K562 (cell line): Measurements from ENCODE around the gene CEMP1. TPM values are rescaled to one million over a fixed set of nuclear protein-coding genes. Genes with fewer than 3 reads are reported as not detected.

Source experiments
- ATAC-seq: fragments of 200-7000 bp; cut with Tn5 transposase; 3 replicates; pipeline ENCODE4 v1.9.1; 2020; ENCODE audit warnings: moderate library complexity
- BruUV-seq: library from RNA; stranded (reverse); fragments of 400-500 nt; replicated peaks from 2 replicates; lab custom pipeline; 2021; lab: Mats Ljungman, UMichigan
- CTCF ChIA-PET: fragments of 300-600 bp; formaldehyde crosslinking; extraction: SDS; loops from one replicate; lab custom pipeline; 2021; ENCODE audit warnings: low intra/inter-chr PET ratio; lab: Yijun Ruan, JAX
- POLR2A ChIA-PET: fragments of 300-600, 350-650 bp; sonication (Branson Sonifier 250); formaldehyde crosslinking; extraction: SDS; loops from one replicate; lab custom pipeline; 2021; ENCODE audit warnings: antibody characterized with exemption, inconsistent platforms; lab: Yijun Ruan, JAX
- DNase-seq, 4 experiments: peaks; one replicate each; pipeline versions ENCODE4 v3.0.0 to v3.0.0-alpha.2; 2011 to 2018; ENCODE audit warnings: low spot score in 3 of 4, mixed read lengths in 3 of 4; ENCODE audit errors: extremely low read depth in 1 of 4
- FAIRE-seq: peaks from 2 replicates; lab custom pipeline; 2011; peaks lifted over from hg19 to GRCh38; lab: Jason Lieb, UNC
- H2AFZ ChIP-seq: 2 replicates; pipeline ENCODE4 v1.6.0; 2011; ENCODE audit warnings: low read depth, low read length, control low read depth, inconsistent platforms
- H3K27ac ChIP-seq: fragments of 200-600 bp; 3 replicates; pipeline ENCODE4 v1.8.0; 2011; ENCODE audit warnings: low read depth, mild to moderate bottlenecking, control low read depth, inconsistent platforms, low read length, moderate library complexity, mixed read lengths; ENCODE audit errors: extremely low read depth
- H3K27me3 ChIP-seq, 2 experiments: fragments of 300-600 bp in 1 of 2; 2 replicates in 1 of 2; 3 replicates in 1 of 2; pipeline versions ENCODE4 v1.6.0 to v1.8.0; 2011; ENCODE audit warnings: inconsistent platforms in 2 of 2, low read length in 2 of 2, mild to moderate bottlenecking in 1 of 2, mixed read lengths in 1 of 2, moderate library complexity in 1 of 2; ENCODE audit not compliant: control insufficient read depth in 2 of 2, insufficient read depth in 2 of 2
- H3K36me3 ChIP-seq: fragments of 300-600 bp; 3 replicates; pipeline ENCODE4 v1.8.0; 2011; ENCODE audit warnings: mild to moderate bottlenecking, low read length, inconsistent platforms; ENCODE audit not compliant: control insufficient read depth, insufficient read depth
- H3K4me1 ChIP-seq, 2 experiments: fragments of 200-600 bp in 1 of 2; replicated peaks in 1 of 2; 2 replicates in 1 of 2; 3 replicates in 1 of 2; pipeline versions ENCODE4 v1.5.1 to v1.8.0; 2011; ENCODE audit warnings: inconsistent platforms in 2 of 2, low read length in 2 of 2, mild to moderate bottlenecking in 1 of 2, mixed read lengths in 1 of 2, moderate library complexity in 1 of 2; ENCODE audit not compliant: control insufficient read depth in 2 of 2, insufficient read depth in 2 of 2
- H3K4me2 ChIP-seq: 2 replicates; pipeline ENCODE4 v1.6.1; 2011; ENCODE audit warnings: low read length, control low read depth, inconsistent platforms, mixed read lengths; ENCODE audit not compliant: insufficient read depth
- H3K4me3 ChIP-seq: fragments of 200-600 bp; sonication (generic), shearing (Covaris generic); 2 replicates; pipeline ENCODE4 v1.5.1; 2016; ENCODE audit warnings: control low read depth, inconsistent platforms
- H3K79me2 ChIP-seq: fragments of 200-600 bp; 3 replicates; pipeline ENCODE4 v1.8.0; 2011; ENCODE audit warnings: low read length, inconsistent platforms; ENCODE audit not compliant: control insufficient read depth, insufficient read depth
- H3K9ac ChIP-seq, 2 experiments: 2 replicates each; pipeline versions ENCODE4 v1.6.0 to v1.6.1; 2011; ENCODE audit warnings: low read depth in 2 of 2, low read length in 2 of 2, control low read depth in 1 of 2, inconsistent platforms in 1 of 2, mild to moderate bottlenecking in 1 of 2, mixed read lengths in 1 of 2; ENCODE audit not compliant: insufficient read depth in 1 of 2
- H3K9me1 ChIP-seq: one replicate; pipeline ENCODE4 v1.6.0; 2011; ENCODE audit warnings: inconsistent platforms, mild to moderate bottlenecking, low read length, moderate library complexity; ENCODE audit not compliant: control insufficient read depth, insufficient read depth
- H3K9me3 ChIP-seq: replicated peaks from 2 replicates; pipeline ENCODE4 v1.5.1; 2011; ENCODE audit warnings: low read depth, low read length, inconsistent platforms; ENCODE audit not compliant: control insufficient read depth, insufficient read depth
- H4K20me1 ChIP-seq: replicated peaks from 2 replicates; pipeline ENCODE4 v1.6.1; 2011; ENCODE audit warnings: low read length, inconsistent platforms, mixed read lengths; ENCODE audit not compliant: control insufficient read depth, insufficient read depth
- KDM4B ChIP-seq, 2 experiments: fragments of 450-650 bp in 1 of 2; sonication (generic) in 1 of 2; IDR thresholded peaks; 2 replicates each; pipeline ENCODE4 v1.6.1; 2016 to 2017; ENCODE audit warnings: borderline replicate concordance in 2 of 2, antibody characterized with exemption in 1 of 2, low read depth in 1 of 2, mild to moderate bottlenecking in 1 of 2
- MECOM ChIP-seq: fragments of 250-450 bp; sonication (Bioruptor Pico); IDR thresholded peaks from 2 replicates; pipeline ENCODE4 v1.8.0; 2022; ENCODE audit warnings: inconsistent platforms
- MXD1 ChIP-seq: fragments of 250-450 bp; sonication (Bioruptor Pico); IDR thresholded peaks from 2 replicates; pipeline ENCODE4 v1.8.0; 2021; ENCODE audit warnings: borderline replicate concordance, mild to moderate bottlenecking, moderate library complexity; ENCODE audit not compliant: poor library complexity, severe bottlenecking
- PHF20 ChIP-seq: fragments of 450-650 bp; IDR thresholded peaks from 2 replicates; pipeline ENCODE4 v1.6.1; 2018; ENCODE audit not compliant: partially characterized antibody
- PTRF ChIP-seq: fragments of 450-650 bp; IDR thresholded peaks from 2 replicates; pipeline ENCODE4 v1.6.1; 2016; ENCODE audit warnings: mild to moderate bottlenecking, missing genetic modification characterization, missing compliant biosample characterization
- REST ChIP-seq, 2 experiments: fragments of 450-650 bp; formaldehyde crosslinking in 1 of 2; IDR thresholded peaks; 2 replicates each; pipeline versions ENCODE4 v1.4.0 to v1.6.1; 2014 to 2020; ENCODE audit warnings: mild to moderate bottlenecking in 2 of 2, borderline replicate concordance in 1 of 2, low read depth in 1 of 2
- TFAM ChIP-seq: fragments of 250-450 bp; sonication (Bioruptor Pico); conservative IDR thresholded peaks from 2 replicates; pipeline ENCODE4 v1.5.0; 2021; ENCODE audit warnings: mild to moderate bottlenecking, moderate library complexity
- UBTF ChIP-seq, 2 experiments: IDR thresholded peaks; 2 replicates each; pipeline ENCODE4 v1.6.1; 2012; ENCODE audit warnings: improper control_type of control experiment in 2 of 2, low read depth in 2 of 2, low read length in 2 of 2, borderline replicate concordance in 1 of 2
- WGBS: fragments of 100-300 bp; shearing (Covaris generic); methylation state at CpG from one replicate; pipeline ENCODE4 v1.1.6; 2016; ENCODE audit warnings: low coverage, mixed read lengths; ENCODE audit not compliant: insufficient coverage; ENCODE audit errors: missing lambda C conversion rate; 5-methylcytosine and 5-hydroxymethylcytosine counted together
- in situ Hi-C: fragments of 300-500 bp; cut with MboI; formaldehyde crosslinking; loops from 4 replicates; pipeline ENCODE4 v1.15.0; 2018; ENCODE audit warnings: inconsistent platforms, mixed read lengths
- intact Hi-C: fragments of 100-400 bp; cut with micrococcal nuclease; formaldehyde crosslinking; loops from 2 replicates; pipeline ENCODE4 v1.14.2; 2022
- polyA plus RNA-seq, 8 experiments: library from polyadenylated mRNA; depleted of rRNA in 4 of 8; stranded (reverse) in 5 of 8; unstranded in 3 of 8; fragments of >200 nt; fragmentation: Nextera tagmentation in 2 of 8; fragmentation: Illumina TruSeq in 1 of 8; extraction: Ambion mirVana in 2 of 8; extraction: Trizol in 1 of 8; gene quantifications; 2 replicates each; pipeline versions ENCODE4 v1.2.1 to v1.2.3, GENCODE V29; 2011 to 2014; ENCODE audit warnings: inconsistent platforms in 1 of 8, missing spikeins in 1 of 8
- total RNA-seq, 7 experiments: library from RNA; depleted of rRNA in 6 of 7; stranded (reverse); fragments of >200 nt in 6 of 7; fragmentation: Illumina TruSeq in 2 of 7; extraction: Trizol in 2 of 7; gene quantifications; 2 replicates each; pipeline versions ENCODE4 v1.2.1 to v1.2.3, GENCODE V29; 2011 to 2021; ENCODE audit warnings: low replicate concordance in 1 of 7

The CEMP1 gene
- total and polyA plus RNA-seq, 9 of the 15 experiments (the other 6 are each of a cell fraction or from before 2014, with no cell fraction given), result 0.05 to 0.45 TPM; not detected in 7

- no peak overlapping the region for H3K4me2 ChIP-seq
- no peaks in the 10 kb centered on the region for H3K27me3 ChIP-seq
- ATAC-seq, result no peak
- no peak for DNase-seq
- peaks cover 95% of the 10 kb centered on the region for H3K79me2 ChIP-seq
- 88% methylated on average over 6 of the region's 7 CpGs for WGBS
- no peak overlapping the region for H3K27ac ChIP-seq
- peak overlapping the region in 1 of 2 experiments; percentile 86; a peak in 2 of 4 replicates for H3K9ac ChIP-seq
- peaks cover 62 to 94% of the 10 kb centered on the region in 2 experiments for H3K4me1 ChIP-seq
- intact Hi-C loops, result no loop called here
- no peak overlapping the region for H2AFZ ChIP-seq
- ChIA-PET POLR2A (interaction anchor here (1.9 kb wide), 1 partner anchor 11 kb away, joined by 10 read pairs; no protein-coding TSS in a partner anchor), CTCF (no interaction called here)
- peaks cover 38% of the 10 kb centered on the region; the same call in 2 of the 3 replicates for H3K36me3 ChIP-seq
- no peaks in the 10 kb centered on the region for H3K9me3 ChIP-seq
- no peak overlapping the region for H3K4me3 ChIP-seq
- BruUV-seq, result no TSS peak
- H3K9me1 ChIP-seq, result no peaks in the 10 kb centered on the region
- FAIRE-seq, result no peak
- H4K20me1 ChIP-seq, result peaks cover 8% of the 10 kb centered on the region; the same call in 1 of the 2 replicates
- in situ Hi-C loops, result no loop called here
- no peak for TF ChIP-seq KDM4B (IDR thresholded peaks at IDR 0.05; ENCODE audit: borderline replicate concordance in 2 of 2, low read depth in 1 of 2)
- no peak for TF ChIP-seq PTRF (tag)
- TF ChIP-seq PHF20, result no peak
- TF ChIP-seq REST (IDR thresholded peaks at IDR 0.05; ENCODE audit: borderline replicate concordance), result no peak
- no peak for TF ChIP-seq REST (CRISPR knock-in tag; IDR thresholded peaks at IDR 0.05; ENCODE audit: low read depth)
- no peak for TF ChIP-seq MECOM (CRISPR knock-in tag)
- no peak for TF ChIP-seq UBTF (IDR thresholded peaks at IDR 0.05; ENCODE audit: borderline replicate concordance in 1 of 2, low read depth in 2 of 2, low read length in 2 of 2)
- no peak for TF ChIP-seq MXD1 (CRISPR knock-in tag)
- no peak for TF ChIP-seq TFAM (CRISPR knock-in tag)
Measured at GRCh38 chr16:2481676-2482075, 49.5 kb downstream of the CEMP1 start.
